ENCODE data around the gene PRKCH.

DNA sequence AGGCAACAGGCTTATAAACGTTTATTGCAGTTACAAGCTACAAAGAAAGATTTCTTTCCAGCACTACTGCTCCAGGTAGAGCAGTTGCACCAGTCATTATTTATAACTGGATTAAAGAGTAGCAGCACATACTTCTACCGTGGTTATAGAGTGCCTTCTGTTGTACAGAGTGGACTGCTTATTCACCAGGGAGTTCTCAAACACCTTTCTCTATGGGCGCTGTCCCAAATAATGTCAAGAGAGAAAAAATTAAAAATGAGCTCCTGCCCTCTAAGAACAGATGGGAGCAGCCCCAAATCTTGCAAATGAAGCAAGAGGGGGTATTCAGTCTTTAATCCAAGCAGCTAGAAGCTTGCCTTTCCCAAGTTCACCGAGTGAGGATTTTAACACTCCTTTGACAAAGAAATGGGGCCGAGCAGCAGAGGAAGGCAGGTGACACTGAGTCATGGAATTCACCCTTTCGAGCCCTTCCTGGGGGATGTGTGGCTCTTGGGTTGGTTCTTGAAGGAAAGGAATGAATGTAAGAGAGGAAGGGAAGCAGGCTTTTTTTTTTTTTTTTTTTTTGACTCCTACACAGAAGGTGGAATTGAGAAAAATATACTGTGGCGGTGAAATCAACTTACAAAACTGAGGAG lies 181.2 kb downstream of the PRKCH start:
- TF ChIP-seq, protein P1, sequence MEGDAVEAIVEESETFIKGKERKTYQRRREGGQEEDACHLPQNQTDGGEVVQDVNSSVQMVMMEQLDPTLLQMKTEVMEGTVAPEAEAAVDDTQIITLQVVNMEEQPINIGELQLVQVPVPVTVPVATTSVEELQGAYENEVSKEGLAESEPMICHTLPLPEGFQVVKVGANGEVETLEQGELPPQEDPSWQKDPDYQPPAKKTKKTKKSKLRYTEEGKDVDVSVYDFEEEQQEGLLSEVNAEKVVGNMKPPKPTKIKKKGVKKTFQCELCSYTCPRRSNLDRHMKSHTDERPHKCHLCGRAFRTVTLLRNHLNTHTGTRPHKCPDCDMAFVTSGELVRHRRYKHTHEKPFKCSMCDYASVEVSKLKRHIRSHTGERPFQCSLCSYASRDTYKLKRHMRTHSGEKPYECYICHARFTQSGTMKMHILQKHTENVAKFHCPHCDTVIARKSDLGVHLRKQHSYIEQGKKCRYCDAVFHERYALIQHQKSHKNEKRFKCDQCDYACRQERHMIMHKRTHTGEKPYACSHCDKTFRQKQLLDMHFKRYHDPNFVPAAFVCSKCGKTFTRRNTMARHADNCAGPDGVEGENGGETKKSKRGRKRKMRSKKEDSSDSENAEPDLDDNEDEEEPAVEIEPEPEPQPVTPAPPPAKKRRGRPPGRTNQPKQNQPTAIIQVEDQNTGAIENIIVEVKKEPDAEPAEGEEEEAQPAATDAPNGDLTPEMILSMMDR (IDR thresholded peaks at IDR 0.05; ENCODE audit: low read depth, low read length) = no peak
- no peak for TF ChIP-seq MYC (IDR thresholded peaks at IDR 0.05; ENCODE audit: low read depth, low read length)

Data from NB4 (cell line).